ENCODE measurements around the gene PAPPA2.

Gene PAPPA2

GRCh38 chr1:176815621-176816020, 352.6 kb downstream of the PAPPA2 start:
- no peak for DNase-seq

- no peak for DNase-seq
These were observed 353.3 kb downstream of the PAPPA2 start for GRCh38 chr1:176816232-176816631.

- DNase-seq = no peak
These were observed 357.5 kb downstream of the PAPPA2 start for GRCh38 chr1:176820391-176821031.

- DNase-seq = no peak
These were observed 363.3 kb downstream of the PAPPA2 start for GRCh38 chr1:176826265-176826664.

GRCh38 chr1:176829261-176829660, 366.3 kb downstream of the PAPPA2 start:
- DNase-seq = no peak

GRCh38 chr1:176831150-176831549, 368.2 kb downstream of the PAPPA2 start:
- no peak for DNase-seq

- DNase-seq = no peak
These were observed 374.7 kb downstream of the PAPPA2 start for GRCh38 chr1:176837708-176838107.

- DNase-seq = no peak
These were observed 375.5 kb downstream of the PAPPA2 start for GRCh38 chr1:176838276-176838995.

- DNase-seq = no peak
These were observed 376.2 kb downstream of the PAPPA2 start for GRCh38 chr1:176839216-176839615.

GRCh38 chr1:176841238-176841637, 378.3 kb downstream of the PAPPA2 start:
- no peak for DNase-seq

GRCh38 chr1:176843352-176844297, 380.6 kb downstream of the PAPPA2 start:
- DNase-seq = no peak

GRCh38 chr1:176847052-176847451, 384.1 kb downstream of the PAPPA2 start:
- DNase-seq = no peak

GRCh38 chr1:176849281-176849680, 386.3 kb downstream of the PAPPA2 start:
- DNase-seq = no peak

- no peak for DNase-seq
These were observed 387.9 kb downstream of the PAPPA2 start for GRCh38 chr1:176850871-176851270.

GRCh38 chr1:176852124-176852523, 389.1 kb downstream of the PAPPA2 start:
- DNase-seq = no peak

GRCh38 chr1:176853503-176853902, 390.5 kb downstream of the PAPPA2 start:
- DNase-seq = no peak

- no peak for DNase-seq
These were observed 391.1 kb downstream of the PAPPA2 start for GRCh38 chr1:176854121-176854520.

GRCh38 chr1:176854758-176855745, 392.1 kb downstream of the PAPPA2 start:
- no peak for DNase-seq

GRCh38 chr1:176857632-176858031, 394.7 kb downstream of the PAPPA2 start:
- DNase-seq = no peak

GRCh38 chr1:176858433-176858916, 395.5 kb downstream of the PAPPA2 start:
- DNase-seq = no peak

- DNase-seq = no peak
These were observed 400.6 kb downstream of the PAPPA2 start for GRCh38 chr1:176863613-176864012.

GRCh38 chr1:176864211-176864610, 401.2 kb downstream of the PAPPA2 start:
- no peak for DNase-seq
